HepG2 (cell line): ENCODE data around the gene SDC1. TPM values are rescaled to one million over a fixed set of nuclear protein-coding genes. Genes with fewer than 3 reads are reported as not detected.

Experiments
- ATAC-seq: fragments of 200-7000 bp; cut with Tn5 transposase; 3 replicates; pipeline ENCODE4 v1.9.1; 2020; ENCODE audit warnings: mild to moderate bottlenecking, moderate library complexity
- BruUV-seq: library from RNA; stranded (reverse); fragments of 400-500 nt; replicated peaks from 2 replicates; lab custom pipeline; 2021; lab: Mats Ljungman, UMichigan
- CTCF ChIA-PET: fragments of 300-600 bp; formaldehyde crosslinking; extraction: SDS; loops from one replicate; lab custom pipeline; 2021; ENCODE audit warnings: low total read pairs, inconsistent platforms, low intra/inter-chr PET ratio; lab: Yijun Ruan, JAX
- POLR2A ChIA-PET: fragments of 350-600 bp; sonication (Branson Sonifier 250); formaldehyde crosslinking; loops from one replicate; lab custom pipeline; 2020; ENCODE audit warnings: antibody characterized with exemption, inconsistent platforms; lab: Yijun Ruan, JAX
- DNase-seq: peaks from one replicate; pipeline ENCODE4 v3.0.0-alpha.2; 2015; ENCODE audit warnings: low spot score
- FAIRE-seq: peaks from 3 replicates; lab custom pipeline; 2011; peaks lifted over from hg19 to GRCh38; lab: Jason Lieb, UNC
- H2AFZ ChIP-seq: one replicate; pipeline ENCODE4 v1.6.1; 2011; ENCODE audit warnings: low read length, inconsistent platforms
- H3K27ac ChIP-seq: fragments of 300-600 bp; 3 replicates; pipeline ENCODE4 v1.8.0; 2011; ENCODE audit warnings: mixed run types, mild to moderate bottlenecking, mixed read lengths, low read length, inconsistent platforms; ENCODE audit not compliant: insufficient read depth; ENCODE audit errors: extremely low read length
- H3K27me3 ChIP-seq, 2 experiments: fragments of 200-600 bp in 1 of 2; 2 replicates in 1 of 2; 3 replicates in 1 of 2; pipeline versions ENCODE4 v1.6.0 to v1.8.0; 2011; ENCODE audit warnings: low read length in 2 of 2, mild to moderate bottlenecking in 2 of 2, moderate library complexity in 2 of 2, inconsistent platforms in 1 of 2; ENCODE audit not compliant: insufficient read depth in 2 of 2, control insufficient read depth in 1 of 2
- H3K36me3 ChIP-seq, 2 experiments: fragments of 200-600 bp in 1 of 2; replicated peaks in 1 of 2; 2 replicates in 1 of 2; 3 replicates in 1 of 2; pipeline versions ENCODE4 v1.5.1 to v1.8.0; 2011; ENCODE audit warnings: low read length in 2 of 2, inconsistent platforms in 1 of 2; ENCODE audit not compliant: insufficient read depth in 2 of 2, control insufficient read depth in 1 of 2
- H3K4me1 ChIP-seq: 2 replicates; pipeline ENCODE4 v1.5.1; 2012; ENCODE audit warnings: low read length, inconsistent platforms; ENCODE audit not compliant: insufficient read depth
- H3K4me2 ChIP-seq: 2 replicates; pipeline ENCODE4 v1.6.0; 2011; ENCODE audit warnings: low read depth, low read length, inconsistent platforms
- H3K4me3 ChIP-seq, 3 experiments: fragments of 200-600 bp in 1 of 3; sonication (generic), shearing (Covaris generic) in 1 of 3; replicated peaks in 1 of 3; 2 replicates each; pipeline ENCODE4 v1.5.1; 2011 to 2016; ENCODE audit warnings: low read length in 3 of 3, inconsistent platforms in 2 of 3, low read depth in 2 of 3, mild to moderate bottlenecking in 2 of 3, control low read depth in 1 of 3, mixed read lengths in 1 of 3; ENCODE audit not compliant: insufficient read depth in 1 of 3
- H3K79me2 ChIP-seq: one replicate; pipeline ENCODE4 v1.6.1; 2011; ENCODE audit warnings: low read length, inconsistent platforms; ENCODE audit not compliant: insufficient read depth
- H3K9ac ChIP-seq: 2 replicates; pipeline ENCODE4 v1.6.0; 2011; ENCODE audit warnings: mild to moderate bottlenecking, low read depth, low read length, inconsistent platforms; ENCODE audit not compliant: insufficient read depth
- H3K9me3 ChIP-seq: 2 replicates; pipeline ENCODE4 v1.5.1; 2012; ENCODE audit warnings: mild to moderate bottlenecking, low read length
- H4K20me1 ChIP-seq: 2 replicates; pipeline ENCODE4 v1.6.0; 2011; ENCODE audit warnings: inconsistent platforms, mild to moderate bottlenecking, low read length, moderate library complexity; ENCODE audit not compliant: insufficient read depth
- CCDC6 ChIP-seq: sonication (generic); formaldehyde crosslinking; IDR thresholded peaks from 2 replicates; pipeline ENCODE4 v1.8.1; 2022; ENCODE audit warnings: mild to moderate bottlenecking, missing genetic modification reagents, moderate library complexity
- EHMT2 ChIP-seq: fragments of 200-600 bp; sonication (generic); IDR thresholded peaks from 2 replicates; pipeline ENCODE4 v1.7.0; 2017; ENCODE audit warnings: antibody characterized with exemption, low read depth, low read length, borderline replicate concordance
- SP140L ChIP-seq: sonication (generic); formaldehyde crosslinking; IDR thresholded peaks from 2 replicates; pipeline ENCODE4 v1.4.0; 2020; ENCODE audit warnings: missing genetic modification reagents, borderline replicate concordance
- SRSF9 ChIP-seq: fragments of 200-400 bp; formaldehyde crosslinking; IDR thresholded peaks from 2 replicates; pipeline ENCODE4 v1.6.1; 2018; ENCODE audit warnings: borderline replicate concordance, mild to moderate bottlenecking, low read depth, low read length; ENCODE audit not compliant: insufficient read depth, poor library complexity, severe bottlenecking
- SUZ12 ChIP-seq: fragments of 150-350 bp; IDR thresholded peaks from 2 replicates; pipeline ENCODE4 v1.6.1; 2014; ENCODE audit warnings: low read depth, low read length
- WGBS: methylation state at CpG from one replicate; pipeline ENCODE4 v1.1.6; 2017; ENCODE audit warnings: low lambda C conversion rate; 5-methylcytosine and 5-hydroxymethylcytosine counted together
- in situ Hi-C: cut with HindIII; loops from 2 replicates; pipeline ENCODE4 v1.10.0; 2017; ENCODE audit warnings: low pct_unique_long_range_greater_than_20kb; ENCODE audit not compliant: extremely low pct_ligation_motif_present
- intact Hi-C: fragments of 100-400 bp; cut with micrococcal nuclease; formaldehyde crosslinking; loops from one replicate; pipeline ENCODE4 v1.10.0; 2022; ENCODE audit not compliant: unreplicated experiment
- polyA plus RNA-seq, 8 experiments: library from polyadenylated mRNA; depleted of rRNA in 3 of 8; stranded (reverse) in 7 of 8; unstranded in 1 of 8; fragments of >200 nt; fragmentation: Illumina TruSeq in 4 of 8; extraction: Trizol in 4 of 8; gene quantifications; 2 replicates each; pipeline versions ENCODE4 v1.2.1 to v1.2.3, GENCODE V29; 2011 to 2016; ENCODE audit warnings: low read depth in 4 of 8, missing spikeins in 1 of 8, mixed read lengths in 1 of 8; ENCODE audit not compliant: insufficient read depth in 1 of 8
- total RNA-seq, 5 experiments: library from RNA; depleted of rRNA; stranded (reverse); fragments of >200 nt; fragmentation: Illumina TruSeq; extraction: Trizol; gene quantifications; 2 replicates each; pipeline ENCODE4 v1.2.3, GENCODE V29; 2016; ENCODE audit warnings: low read depth in 1 of 5
- TF ChIP-seq, protein P1 (sequence below): sonication (generic); formaldehyde crosslinking; IDR thresholded peaks from 2 replicates; pipeline ENCODE4 v1.5.0; 2020; ENCODE audit warnings: missing genetic modification reagents, mild to moderate bottlenecking, borderline replicate concordance
- TF ChIP-seq, protein P2 (sequence below): sonication (generic); formaldehyde crosslinking; IDR thresholded peaks from 2 replicates; pipeline ENCODE4 v1.8.0; 2023; ENCODE audit warnings: mild to moderate bottlenecking, missing genetic modification reagents

Gene SDC1
- total and polyA plus RNA-seq, 2 of the 13 experiments (the other 11 are each of a cell fraction or from before 2014, with no cell fraction given), result 108 to 119 TPM

DNA sequence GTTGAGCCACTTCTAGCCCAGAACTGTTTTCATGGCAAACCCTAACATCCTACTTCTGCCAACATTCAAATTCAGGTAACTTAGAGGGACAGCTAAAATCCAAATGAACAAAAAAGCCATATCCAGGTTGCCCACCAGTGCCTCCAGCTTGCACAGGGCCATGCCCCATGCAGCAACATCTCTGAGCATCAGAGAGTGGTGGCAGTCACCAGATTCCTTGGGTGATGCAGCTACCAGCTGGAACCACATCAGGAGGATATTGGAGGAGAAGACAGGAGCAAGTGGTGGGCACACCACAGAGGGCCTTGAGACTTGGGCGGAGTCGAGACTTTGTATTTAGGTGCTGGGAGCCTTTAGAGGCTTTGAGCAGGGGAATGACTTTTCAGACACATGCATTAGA lies 50.5 kb downstream of the SDC1 start:
- BruUV-seq, result no TSS peak

More for the DNA sequence above, 50.5 kb downstream of the SDC1 start:
- H2AFZ ChIP-seq, result no peak overlapping the region
- peaks cover 67% of the 10 kb centered on the region for H3K4me1 ChIP-seq
- 87% methylated on average over 2 of the region's 2 CpGs for WGBS
- in situ Hi-C loops, result loop anchor here (5.0 kb wide), 1 partner anchor 37 kb away; no protein-coding TSS in a partner anchor
- ChIA-PET CTCF (no interaction called here), POLR2A (interaction anchor here (1.3 to 1.6 kb wide), 3 partner anchors 10 to 51 kb away, joined by 3 to 8 read pairs (median 3); partner anchors contain the start of gene SDC1)
- FAIRE-seq (no peak), DNase-seq (no peak), ATAC-seq (no peak)
- H3K4me2 ChIP-seq, result no peak overlapping the region
- intact Hi-C loops, result loop anchor here (5.0 kb wide), 1 partner anchor 37 kb away; no protein-coding TSS in a partner anchor
- H3K9me3 ChIP-seq, result no peaks in the 10 kb centered on the region
- no peaks in the 10 kb centered on the region for H3K36me3 ChIP-seq
- no peaks in the 10 kb centered on the region for H4K20me1 ChIP-seq
- no peak overlapping the region for H3K27ac ChIP-seq
- no peaks in the 10 kb centered on the region for H3K27me3 ChIP-seq
- no peaks in the 10 kb centered on the region for H3K79me2 ChIP-seq
- H3K4me3 ChIP-seq, result no peak overlapping the region
- no peak overlapping the region for H3K9ac ChIP-seq
- TF ChIP-seq, protein P1, sequence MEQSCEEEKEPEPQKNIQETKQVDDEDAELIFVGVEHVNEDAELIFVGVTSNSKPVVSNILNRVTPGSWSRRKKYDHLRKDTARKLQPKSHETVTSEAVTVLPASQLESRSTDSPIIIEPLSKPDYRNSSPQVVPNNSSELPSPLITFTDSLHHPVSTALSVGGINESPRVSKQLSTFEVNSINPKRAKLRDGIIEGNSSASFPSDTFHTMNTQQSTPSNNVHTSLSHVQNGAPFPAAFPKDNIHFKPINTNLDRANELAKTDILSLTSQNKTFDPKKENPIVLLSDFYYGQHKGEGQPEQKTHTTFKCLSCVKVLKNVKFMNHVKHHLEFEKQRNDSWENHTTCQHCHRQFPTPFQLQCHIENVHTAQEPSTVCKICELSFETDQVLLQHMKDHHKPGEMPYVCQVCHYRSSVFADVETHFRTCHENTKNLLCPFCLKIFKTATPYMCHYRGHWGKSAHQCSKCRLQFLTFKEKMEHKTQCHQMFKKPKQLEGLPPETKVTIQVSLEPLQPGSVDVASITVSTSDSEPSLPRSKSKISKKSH (CRISPR knock-in tag), result no peak
- TF ChIP-seq CCDC6 (no peak), EHMT2 (no peak), SRSF9 (no peak), SP140L (CRISPR knock-in tag) (no peak), SUZ12 (no peak)
- TF ChIP-seq, protein P2, sequence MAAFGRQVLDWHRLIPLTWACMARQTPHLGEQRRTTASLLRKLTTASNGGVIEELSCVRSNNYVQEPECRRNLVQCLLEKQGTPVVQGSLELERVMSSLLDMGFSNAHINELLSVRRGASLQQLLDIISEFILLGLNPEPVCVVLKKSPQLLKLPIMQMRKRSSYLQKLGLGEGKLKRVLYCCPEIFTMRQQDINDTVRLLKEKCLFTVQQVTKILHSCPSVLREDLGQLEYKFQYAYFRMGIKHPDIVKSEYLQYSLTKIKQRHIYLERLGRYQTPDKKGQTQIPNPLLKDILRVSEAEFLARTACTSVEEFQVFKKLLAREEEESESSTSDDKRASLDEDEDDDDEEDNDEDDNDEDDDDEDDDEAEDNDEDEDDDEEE, result no peak
